Breast epithelium (tissue), 4 donors: ENCODE measurements around the gene DEXI. TPM values are rescaled to one million over a fixed set of nuclear protein-coding genes. Genes with fewer than 3 reads are reported as not detected.
"Not testable (repeated sequence)": the region's sequence is repeated elsewhere in the genome, so short reads cannot be mapped to it uniquely, and the experiment has no call there.

Experiments
- DNase-seq, 2 donors: peaks; one replicate each; pipeline ENCODE4 v3.0.0-alpha.2; 2019; ENCODE audit warnings: low spot score in 2 of 2
- H3K27ac ChIP-seq, 2 donors: fragments of 200-600 bp; sonication (generic) in 1 of 2; one replicate each; pipeline ENCODE4 v1.5.1; 2016 to 2019; ENCODE audit warnings: mild to moderate bottlenecking in 1 of 2
- H3K27me3 ChIP-seq, 2 donors: fragments of 200-600 bp; sonication (generic) in 1 of 2; one replicate each; pipeline versions ENCODE4 v1.5.1 to v1.6.0; 2017 to 2019; ENCODE audit warnings: control low read depth in 1 of 2, mild to moderate bottlenecking in 1 of 2
- H3K36me3 ChIP-seq: fragments of 200-600 bp; one replicate; pipeline ENCODE4 v1.5.1; 2019
- H3K4me1 ChIP-seq, 2 donors: fragments of 200-600 bp; sonication (generic); one replicate each; pipeline ENCODE4 v1.5.1; 2016 to 2019; ENCODE audit warnings: control low read depth in 1 of 2
- H3K4me3 ChIP-seq, 3 donors: fragments of 200-600 bp; sonication (generic); 1 replicate in 2 of 3; 2 replicates in 1 of 3; pipeline ENCODE4 v1.5.1; 2016 to 2019; ENCODE audit warnings: mild to moderate bottlenecking in 3 of 3, moderate library complexity in 2 of 3
- H3K9me3 ChIP-seq, 2 donors: fragments of 200-600 bp; sonication (generic) in 1 of 2; one replicate each; pipeline ENCODE4 v1.5.1; 2016 to 2019; ENCODE audit warnings: control low read depth in 1 of 2
- POLR2A ChIP-seq: fragments of 450-650 bp; IDR thresholded peaks from one replicate; pipeline ENCODE4 v1.6.1; 2016; ENCODE audit warnings: antibody characterized with exemption, mild to moderate bottlenecking, moderate library complexity
- POLR2AphosphoS5 ChIP-seq, 3 donors: sonication (generic); formaldehyde crosslinking; IDR thresholded peaks; one replicate each; pipeline ENCODE4 v1.6.1; 2017; ENCODE audit warnings: antibody characterized with exemption in 3 of 3
- intact Hi-C: fragments of 100-400 bp; cut with DNase I; formaldehyde crosslinking; loops from one replicate; pipeline ENCODE4 v1.15.1; 2023; ENCODE audit warnings: low total_unique reads
- total RNA-seq, 3 donors: library from RNA; depleted of rRNA; stranded (reverse); fragments of >200 nt; gene quantifications; one replicate each; pipeline ENCODE4 v1.1.0, GENCODE V29; 2016
- TF ChIP-seq, protein P1 (sequence below), 3 donors: fragments of 450-650 bp; IDR thresholded peaks; one replicate each; pipeline ENCODE4 v1.5.1; 2016 to 2017; ENCODE audit warnings: antibody characterized with exemption in 3 of 3, mild to moderate bottlenecking in 3 of 3, moderate library complexity in 3 of 3

Gene DEXI
- total RNA-seq, 3 donors from 2014 or later = 50.3 to 88.5 (median 52.8) TPM

DNA sequence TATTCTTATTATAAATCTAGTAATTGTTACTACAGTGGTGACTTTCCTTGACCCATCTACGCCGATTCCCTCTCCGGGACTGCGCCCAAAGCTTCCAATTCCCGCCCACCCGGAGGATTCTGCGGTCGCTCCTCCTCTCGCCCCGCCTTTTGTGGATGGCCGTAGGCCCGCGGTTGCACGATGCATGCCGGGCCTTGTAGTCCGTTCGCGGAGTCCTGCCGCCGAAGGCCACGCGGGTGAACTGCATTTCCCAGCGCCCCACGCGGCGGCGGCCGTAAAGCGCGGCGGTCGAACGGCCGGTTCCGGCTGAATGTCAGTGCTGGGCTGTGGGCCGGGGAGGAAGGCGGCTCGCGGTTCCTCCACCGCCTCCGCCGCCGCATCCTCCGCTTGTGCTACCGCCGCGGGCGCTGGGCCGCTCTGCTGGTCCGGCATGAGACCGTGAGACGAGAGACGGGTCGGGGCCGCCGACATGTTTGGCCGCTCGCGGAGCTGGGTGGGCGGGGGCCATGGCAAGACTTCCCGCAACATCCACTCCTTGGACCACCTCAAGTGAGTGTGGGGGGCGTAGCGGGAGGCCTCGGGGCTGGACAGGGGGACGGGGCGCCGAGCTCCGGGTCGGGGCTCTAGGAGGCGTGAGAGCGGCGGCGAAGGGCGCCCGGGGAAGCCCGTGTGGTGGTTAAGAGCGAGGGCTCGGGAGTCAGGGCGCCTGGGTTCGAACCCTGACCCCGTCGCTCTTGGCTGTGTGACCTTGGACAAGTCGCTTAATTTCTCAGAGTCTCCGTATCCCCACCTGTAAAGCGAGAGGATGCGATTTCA is 2.2 kb upstream of the DEXI start, which contains the start of gene CLEC16A:
TSS of gene CLEC16A (plus strand) at position 316 of the 816 bp plus-strand sequence. CDS start at position 470, 154 bp downstream.
- DNase-seq = peak; percentile 96 to 97
- Histone ChIP-seq H3K4me3 (peak within 1 kb of the TSS; percentile 94 to 96 (median 96)), H3K9me3 (no peaks in the 10 kb centered on the region), H3K36me3 (no peaks in the 10 kb centered on the region), H3K27ac (peak within 1 kb of the TSS; percentile 84 to 86), H3K27me3 (no peaks in the 10 kb centered on the region), H3K4me1 (peaks cover 8 to 35% of the 10 kb centered on the region in 2 donors)
- TF ChIP-seq POLR2A (peak; percentile 47), POLR2AphosphoS5 (IDR thresholded peaks at IDR 0.05) (peak; percentile 81 to 88 (median 87))
- TF ChIP-seq, protein P1, sequence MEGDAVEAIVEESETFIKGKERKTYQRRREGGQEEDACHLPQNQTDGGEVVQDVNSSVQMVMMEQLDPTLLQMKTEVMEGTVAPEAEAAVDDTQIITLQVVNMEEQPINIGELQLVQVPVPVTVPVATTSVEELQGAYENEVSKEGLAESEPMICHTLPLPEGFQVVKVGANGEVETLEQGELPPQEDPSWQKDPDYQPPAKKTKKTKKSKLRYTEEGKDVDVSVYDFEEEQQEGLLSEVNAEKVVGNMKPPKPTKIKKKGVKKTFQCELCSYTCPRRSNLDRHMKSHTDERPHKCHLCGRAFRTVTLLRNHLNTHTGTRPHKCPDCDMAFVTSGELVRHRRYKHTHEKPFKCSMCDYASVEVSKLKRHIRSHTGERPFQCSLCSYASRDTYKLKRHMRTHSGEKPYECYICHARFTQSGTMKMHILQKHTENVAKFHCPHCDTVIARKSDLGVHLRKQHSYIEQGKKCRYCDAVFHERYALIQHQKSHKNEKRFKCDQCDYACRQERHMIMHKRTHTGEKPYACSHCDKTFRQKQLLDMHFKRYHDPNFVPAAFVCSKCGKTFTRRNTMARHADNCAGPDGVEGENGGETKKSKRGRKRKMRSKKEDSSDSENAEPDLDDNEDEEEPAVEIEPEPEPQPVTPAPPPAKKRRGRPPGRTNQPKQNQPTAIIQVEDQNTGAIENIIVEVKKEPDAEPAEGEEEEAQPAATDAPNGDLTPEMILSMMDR (IDR thresholded peaks at IDR 0.05) = no peak
- intact Hi-C loops = no loop called here

DNA sequence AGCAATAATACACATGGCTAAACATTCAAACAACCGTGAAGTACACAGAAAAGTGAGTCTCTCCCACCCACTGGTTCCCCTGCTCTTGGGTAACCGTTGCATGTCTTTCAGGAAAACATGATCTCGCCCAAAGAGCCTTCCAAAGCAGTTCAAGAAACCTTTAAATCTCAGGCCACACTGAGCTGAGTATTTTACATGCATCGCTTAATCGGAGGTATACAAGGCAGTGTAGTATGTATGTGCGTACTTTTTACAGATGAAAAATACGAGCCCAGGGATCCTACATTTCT is 741 bp upstream of the DEXI start:
- Histone ChIP-seq H3K9me3 (no peaks in the 10 kb centered on the region), H3K27ac (peak overlapping the region; percentile 83 to 84), H3K4me3 (peak overlapping the region; percentile 72 to 94 (median 73)), H3K27me3 (no peaks in the 10 kb centered on the region), H3K36me3 (no peaks in the 10 kb centered on the region), H3K4me1 (peaks cover 19 to 43% of the 10 kb centered on the region in 2 donors)
- DNase-seq = no peak
- no peak for TF ChIP-seq POLR2A
- TF ChIP-seq POLR2AphosphoS5 (IDR thresholded peaks at IDR 0.05) = no peak
- TF ChIP-seq, protein P1 (IDR thresholded peaks at IDR 0.05) = no peak
- intact Hi-C loops = no loop called here

GRCh38 chr16:10941935-10942351 is 325 bp downstream of the DEXI start:
- DNase-seq, H3K9me3 ChIP-seq, intact Hi-C loops, H3K27me3 ChIP-seq, H3K36me3 ChIP-seq: not testable (repeated sequence)
- Histone ChIP-seq H3K4me1 (peaks cover 19 to 48% of the 10 kb centered on the region in 2 donors), H3K27ac (peak overlapping the region; percentile 83 to 84), H3K4me3 (peak overlapping the region; percentile 72 to 94 (median 73))

GRCh38 chr16:10941127-10941933 is 938 bp downstream of the DEXI start:
- Histone ChIP-seq H3K4me1 (peaks cover 19 to 48% of the 10 kb centered on the region in 2 donors), H3K27ac (peak overlapping the region; percentile 16 to 84), H3K27me3 (no peaks in the 10 kb centered on the region), H3K9me3 (no peaks in the 10 kb centered on the region), H3K36me3 (no peaks in the 10 kb centered on the region), H3K4me3 (peak overlapping the region; percentile 72 to 94 (median 73))
- intact Hi-C loops = no loop called here
- DNase-seq = no peak
- TF ChIP-seq POLR2A = no peak
- TF ChIP-seq, protein P1 (IDR thresholded peaks at IDR 0.05) = no peak

DNA sequence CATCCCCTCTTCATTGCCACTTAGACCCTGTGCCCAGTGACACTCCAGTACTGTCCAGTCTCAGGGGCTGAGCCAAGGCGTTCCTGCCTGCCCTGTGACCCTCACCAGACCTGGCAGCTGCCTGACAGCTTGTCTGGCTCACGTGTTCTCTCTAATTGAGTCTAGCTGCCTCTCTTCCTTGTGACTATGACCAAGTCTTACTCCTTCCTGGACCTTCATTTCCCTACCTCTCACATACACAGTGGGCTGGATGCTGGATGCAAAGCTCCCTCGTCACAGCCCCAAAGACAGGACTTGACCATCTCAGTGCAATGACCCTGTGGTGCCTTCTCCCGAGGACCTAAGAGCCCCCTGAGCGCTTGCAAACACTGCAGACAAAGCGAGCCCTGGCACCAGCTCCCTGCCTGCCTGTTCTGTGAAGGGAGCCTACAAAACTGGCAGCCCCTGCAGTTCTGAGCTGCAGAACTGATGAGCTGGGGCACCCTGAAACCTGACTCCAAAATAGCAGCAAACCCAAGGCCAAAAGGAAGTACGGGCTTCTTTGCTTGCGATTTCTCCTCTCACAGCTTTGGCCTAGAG is 1.7 kb downstream of the DEXI start:
- H3K27ac ChIP-seq = peak overlapping the region; percentile 16 to 84
- no peak for DNase-seq

More for the DNA sequence above, 1.7 kb downstream of the DEXI start:
- peaks cover 19 to 45% of the 10 kb centered on the region in 2 donors for H3K4me1 ChIP-seq
- TF ChIP-seq POLR2AphosphoS5 (IDR thresholded peaks at IDR 0.05) = peak in 1 of 3 donors; percentile 25
- no peak for TF ChIP-seq POLR2A
- no peaks in the 10 kb centered on the region for H3K27me3 ChIP-seq
- peak overlapping the region; percentile 72 to 94 (median 73) for H3K4me3 ChIP-seq
- intact Hi-C loops = no loop called here
- H3K9me3 ChIP-seq = no peaks in the 10 kb centered on the region
- no peaks in the 10 kb centered on the region for H3K36me3 ChIP-seq
